ENCODE results near the gene IRAK1.
A peak's percentile ranks its signal among the peaks of the same experiment; 100 is the strongest.

The IRAK1 gene

GRCh38 chrX:154046031-154046781, 26.5 kb upstream of the IRAK1 start:
- peaks cover 63% of the 10 kb centered on the region for H3K9me3 Mint-ChIP-seq
- peaks cover 56% of the 10 kb centered on the region for H3K4me1 Mint-ChIP-seq
- peak overlapping the region; percentile 3 for H3K27ac Mint-ChIP-seq
- peaks cover 2% of the 10 kb centered on the region for H3K27me3 Mint-ChIP-seq (ENCODE audit: low read depth, poor library complexity)
- peaks cover 25% of the 10 kb centered on the region for H3K36me3 Mint-ChIP-seq (ENCODE audit: low read depth)
- TF ChIP-seq CTCF (IDR thresholded peaks at IDR 0.05) = no peak
- no peak for DNase-seq
- H3K4me3 Mint-ChIP-seq = no peak overlapping the region

- no peak for DNase-seq
- Mint-ChIP-seq H3K4me1 (peaks cover 52% of the 10 kb centered on the region), H3K27me3 (ENCODE audit: low read depth, poor library complexity) (peaks cover 2% of the 10 kb centered on the region), H3K9me3 (peaks cover 63% of the 10 kb centered on the region), H3K4me3 (no peak overlapping the region), H3K27ac (no peak overlapping the region), H3K36me3 (ENCODE audit: low read depth) (peaks cover 29% of the 10 kb centered on the region)
- TF ChIP-seq CTCF (IDR thresholded peaks at IDR 0.05) = no peak
Measured at GRCh38 chrX:154044091-154044490, 24.4 kb upstream of the IRAK1 start.

- TF ChIP-seq CTCF (IDR thresholded peaks at IDR 0.05) = no peak
- Mint-ChIP-seq H3K27ac (no peak overlapping the region), H3K27me3 (ENCODE audit: low read depth, poor library complexity) (peaks cover 2% of the 10 kb centered on the region), H3K4me3 (no peak overlapping the region), H3K36me3 (ENCODE audit: low read depth) (peaks cover 33% of the 10 kb centered on the region), H3K4me1 (peaks cover 49% of the 10 kb centered on the region), H3K9me3 (peaks cover 58% of the 10 kb centered on the region)
- DNase-seq = no peak
Measured at GRCh38 chrX:154043003-154043763, 23.5 kb upstream of the IRAK1 start.

GRCh38 chrX:154040863-154041262, 21.2 kb upstream of the IRAK1 start:
- TF ChIP-seq CTCF (IDR thresholded peaks at IDR 0.05) = no peak
- no peak for DNase-seq
- H3K4me3 Mint-ChIP-seq = no peak overlapping the region
- H3K9me3 Mint-ChIP-seq = peaks cover 55% of the 10 kb centered on the region
- H3K27me3 Mint-ChIP-seq (ENCODE audit: low read depth, poor library complexity) = no peaks in the 10 kb centered on the region
- H3K27ac Mint-ChIP-seq = no peak overlapping the region
- peaks cover 18% of the 10 kb centered on the region for H3K36me3 Mint-ChIP-seq (ENCODE audit: low read depth)
- peaks cover 34% of the 10 kb centered on the region for H3K4me1 Mint-ChIP-seq

GRCh38 chrX:154040307-154040756, 20.6 kb upstream of the IRAK1 start:
- no peak for DNase-seq
- H3K27ac Mint-ChIP-seq = peak overlapping the region; percentile 34

More at GRCh38 chrX:154040307-154040756, 20.6 kb upstream of the IRAK1 start:
- Mint-ChIP-seq H3K36me3 (ENCODE audit: low read depth) (peaks cover 15% of the 10 kb centered on the region), H3K4me3 (no peak overlapping the region), H3K27me3 (ENCODE audit: low read depth, poor library complexity) (no peaks in the 10 kb centered on the region), H3K9me3 (peaks cover 50% of the 10 kb centered on the region), H3K4me1 (peaks cover 33% of the 10 kb centered on the region)
- TF ChIP-seq CTCF (IDR thresholded peaks at IDR 0.05) = no peak

Measured in nephron progenitor cell (in vitro differentiated cells).